Measurements from ENCODE around the gene TMBIM4.
"Not testable (repeated sequence)": the region's sequence is repeated elsewhere in the genome, so short reads cannot be mapped to it uniquely, and the experiment has no call there.

- not testable (repeated sequence) for TF ChIP-seq CTCF, POLR2A (IDR thresholded peaks at IDR 0.05)
Measured at GRCh38 chr12:66213011-66213410, 43.2 kb upstream of the TMBIM4 start.

Measured in testis (tissue), 2 donors.